GM12864 (cell line): ENCODE data around the gene MAGI2.

ENCODE experiments used
- DNase-seq: peaks from one replicate; pipeline ENCODE4 v3.0.0-alpha.2; 2011; ENCODE audit warnings: low read depth
- H3K4me3 ChIP-seq: 2 replicates; pipeline ENCODE4 v1.5.1; 2011; ENCODE audit warnings: mild to moderate bottlenecking, low read depth, low read length, control low read depth
- TF ChIP-seq, protein P1 (sequence below): IDR thresholded peaks from 2 replicates; pipeline ENCODE4 v1.5.1; 2011; ENCODE audit warnings: low read depth, mild to moderate bottlenecking, moderate library complexity, low read length, control low read depth, inconsistent platforms; ENCODE audit errors: missing control alignments

Gene MAGI2

GRCh38 chr7:79453558-79454360 lies at the start of gene MAGI2:
Gene MAGI2, minus strand, starts transcription at chr7:79453667. Its CDS starts 347 bp downstream, at chr7:79453320.
- TF ChIP-seq, protein P1, sequence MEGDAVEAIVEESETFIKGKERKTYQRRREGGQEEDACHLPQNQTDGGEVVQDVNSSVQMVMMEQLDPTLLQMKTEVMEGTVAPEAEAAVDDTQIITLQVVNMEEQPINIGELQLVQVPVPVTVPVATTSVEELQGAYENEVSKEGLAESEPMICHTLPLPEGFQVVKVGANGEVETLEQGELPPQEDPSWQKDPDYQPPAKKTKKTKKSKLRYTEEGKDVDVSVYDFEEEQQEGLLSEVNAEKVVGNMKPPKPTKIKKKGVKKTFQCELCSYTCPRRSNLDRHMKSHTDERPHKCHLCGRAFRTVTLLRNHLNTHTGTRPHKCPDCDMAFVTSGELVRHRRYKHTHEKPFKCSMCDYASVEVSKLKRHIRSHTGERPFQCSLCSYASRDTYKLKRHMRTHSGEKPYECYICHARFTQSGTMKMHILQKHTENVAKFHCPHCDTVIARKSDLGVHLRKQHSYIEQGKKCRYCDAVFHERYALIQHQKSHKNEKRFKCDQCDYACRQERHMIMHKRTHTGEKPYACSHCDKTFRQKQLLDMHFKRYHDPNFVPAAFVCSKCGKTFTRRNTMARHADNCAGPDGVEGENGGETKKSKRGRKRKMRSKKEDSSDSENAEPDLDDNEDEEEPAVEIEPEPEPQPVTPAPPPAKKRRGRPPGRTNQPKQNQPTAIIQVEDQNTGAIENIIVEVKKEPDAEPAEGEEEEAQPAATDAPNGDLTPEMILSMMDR = no peak
- H3K4me3 ChIP-seq = no peak within 1 kb of the TSS
- DNase-seq = no peak

DNA sequence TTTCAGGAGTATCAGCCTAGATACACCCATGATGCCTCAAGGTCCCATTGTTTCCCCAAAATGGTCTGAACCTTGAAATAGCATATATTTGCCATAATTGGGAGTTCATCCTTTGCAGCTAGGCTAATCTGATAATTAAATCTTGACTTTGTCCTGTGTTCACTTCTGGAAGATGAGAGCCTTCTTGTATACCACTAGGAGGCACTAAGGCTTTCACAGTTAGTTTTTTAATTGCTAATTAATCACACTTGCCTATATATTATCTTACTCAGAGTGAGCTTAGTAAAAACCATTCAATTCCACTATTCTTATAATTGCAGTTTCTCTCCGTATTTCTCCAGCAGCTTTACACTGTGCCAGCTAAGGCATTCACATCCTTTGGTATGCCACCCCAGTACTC lies 48.7 kb upstream of the MAGI2 start:
- H3K4me3 ChIP-seq = no peak overlapping the region
- TF ChIP-seq, protein P1 = no peak
- no peak for DNase-seq

DNA sequence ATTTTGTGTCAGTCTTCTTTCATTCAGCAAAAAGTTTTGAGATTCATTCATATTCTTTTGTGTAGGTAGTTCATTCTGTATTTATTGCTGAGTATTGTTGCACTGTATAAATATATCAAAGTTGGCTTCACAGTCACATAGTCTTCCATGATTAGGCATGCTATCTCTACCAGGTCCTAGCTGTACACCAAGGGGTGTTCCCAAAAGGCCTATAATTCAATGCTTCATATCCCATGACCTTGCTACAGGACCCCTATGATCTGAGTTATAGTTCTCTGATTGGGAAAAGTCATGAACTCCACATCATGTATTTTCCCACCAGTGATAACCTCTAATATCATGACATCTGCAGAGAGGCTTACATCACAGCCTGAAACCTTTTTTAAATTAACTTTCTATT lies 47.3 kb upstream of the MAGI2 start:
- TF ChIP-seq, protein P1 = no peak
- H3K4me3 ChIP-seq = no peak overlapping the region
- no peak for DNase-seq

- no peak for DNase-seq
- no peak overlapping the region for H3K4me3 ChIP-seq
These were observed 44.3 kb upstream of the MAGI2 start for GRCh38 chr7:79497728-79498127.

DNA sequence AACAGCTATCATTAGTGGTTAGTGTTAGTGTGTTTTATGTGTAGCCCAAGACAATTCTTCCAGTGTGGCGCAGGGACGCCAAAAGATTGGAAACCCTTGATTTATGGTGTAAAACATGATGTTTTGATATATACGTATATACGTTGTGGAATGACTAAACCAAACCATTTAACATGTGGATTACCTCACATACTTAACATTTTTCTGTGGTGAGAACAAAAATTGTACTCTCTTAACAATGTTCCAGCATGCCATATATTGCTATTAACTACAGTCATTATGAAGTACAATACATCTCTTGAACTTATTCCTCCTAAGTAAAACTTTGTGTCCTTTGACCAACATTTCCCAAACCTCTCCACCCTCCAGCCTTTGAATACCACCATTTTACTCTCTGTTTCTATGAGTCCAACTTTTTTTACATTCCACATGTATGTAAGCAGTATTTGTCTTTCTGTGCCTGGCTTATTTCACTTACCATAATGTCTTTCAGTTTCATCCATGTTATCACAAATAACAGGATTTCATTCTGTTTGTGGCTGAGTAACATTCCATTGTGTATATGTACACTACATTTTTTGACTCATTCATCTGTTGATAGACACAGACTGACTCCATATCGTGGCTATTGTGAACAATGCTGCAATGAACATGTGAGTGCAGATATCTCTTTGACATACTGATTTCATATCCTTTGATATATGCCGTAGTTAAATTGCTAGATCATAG lies 42.2 kb upstream of the MAGI2 start:
- TF ChIP-seq, protein P1 = no peak
- no peak for DNase-seq
- no peak overlapping the region for H3K4me3 ChIP-seq

More at GRCh38 chr7:79497728-79498127, 44.3 kb upstream of the MAGI2 start:
- TF ChIP-seq, protein P1 = no peak

- DNase-seq = no peak
- H3K4me3 ChIP-seq = no peak overlapping the region
- TF ChIP-seq, protein P1 = no peak
These were observed 40.6 kb upstream of the MAGI2 start for GRCh38 chr7:79494046-79494445.
